ENCODE data around the gene CLINT1.

The CLINT1 gene

GRCh38 chr5:157748760-157749461 lies 110.0 kb downstream of the CLINT1 start:
- H4K20me1 ChIP-seq (ENCODE audit: insufficient read depth, low read length): no peaks in the 10 kb centered on the region
- no peaks in the 10 kb centered on the region for H3K9me3 ChIP-seq (ENCODE audit: insufficient read depth, low read length)
- no peak overlapping the region for H3K27ac ChIP-seq (ENCODE audit: low read length)
- H2AFZ ChIP-seq (ENCODE audit: low read depth, low read length): no peak overlapping the region
- TF ChIP-seq CTCF (IDR thresholded peaks at IDR 0.05; ENCODE audit: low read depth, low read length) (no peak), EZH2phosphoT487 (IDR thresholded peaks at IDR 0.05; ENCODE audit: low read depth) (no peak)
- no peaks in the 10 kb centered on the region for H3K36me3 ChIP-seq (replicated peaks; ENCODE audit: low read depth, low read length)
- H3K9ac ChIP-seq (ENCODE audit: low read length): no peak overlapping the region
- no peak overlapping the region for H3K4me3 ChIP-seq (ENCODE audit: low read length)
- no peaks in the 10 kb centered on the region for H3K27me3 ChIP-seq (ENCODE audit: low read depth, low read length)
- 0 out of 2 replicates have a peak, but pooled peaks cover 4% of the 10 kb centered on the region for H3K79me2 ChIP-seq (ENCODE audit: low read length)
- H3K4me2 ChIP-seq (ENCODE audit: low read length): no peak overlapping the region
- peaks cover 5% of the 10 kb centered on the region; the same call in 1 of the 2 replicates for H3K4me1 ChIP-seq (ENCODE audit: low read length)

- H2AFZ ChIP-seq (ENCODE audit: low read depth, low read length): no peak overlapping the region
- no peaks in the 10 kb centered on the region for H4K20me1 ChIP-seq (ENCODE audit: insufficient read depth, low read length)
- H3K4me2 ChIP-seq (ENCODE audit: low read length): no peak overlapping the region
- TF ChIP-seq EZH2phosphoT487 (IDR thresholded peaks at IDR 0.05; ENCODE audit: low read depth): no peak
- no peak for TF ChIP-seq CTCF (IDR thresholded peaks at IDR 0.05; ENCODE audit: low read depth, low read length)
- H3K9me3 ChIP-seq (ENCODE audit: insufficient read depth, low read length): no peaks in the 10 kb centered on the region
- 0 out of 2 replicates have a peak, but pooled peaks cover 4% of the 10 kb centered on the region for H3K79me2 ChIP-seq (ENCODE audit: low read length)
- H3K9ac ChIP-seq (ENCODE audit: low read length): no peak overlapping the region
- no peak overlapping the region for H3K4me3 ChIP-seq (ENCODE audit: low read length)
- no peak overlapping the region for H3K27ac ChIP-seq (ENCODE audit: low read length)
- no peaks in the 10 kb centered on the region for H3K27me3 ChIP-seq (ENCODE audit: low read depth, low read length)
- H3K36me3 ChIP-seq (replicated peaks; ENCODE audit: low read depth, low read length): no peaks in the 10 kb centered on the region
- peaks cover 8% of the 10 kb centered on the region; the same call in 1 of the 2 replicates for H3K4me1 ChIP-seq (ENCODE audit: low read length)
Observed at GRCh38 chr5:157747766-157748700, 110.9 kb downstream of the CLINT1 start.

GRCh38 chr5:157747173-157747740 lies 111.7 kb downstream of the CLINT1 start:
- no peak overlapping the region for H2AFZ ChIP-seq (ENCODE audit: low read depth, low read length)
- no peaks in the 10 kb centered on the region for H4K20me1 ChIP-seq (ENCODE audit: insufficient read depth, low read length)
- H3K27ac ChIP-seq (ENCODE audit: low read length): no peak overlapping the region
- H3K4me1 ChIP-seq (ENCODE audit: low read length): peaks cover 10% of the 10 kb centered on the region; the same call in 1 of the 2 replicates
- H3K4me2 ChIP-seq (ENCODE audit: low read length): no peak overlapping the region
- H3K9me3 ChIP-seq (ENCODE audit: insufficient read depth, low read length): no peaks in the 10 kb centered on the region
- no peak overlapping the region for H3K4me3 ChIP-seq (ENCODE audit: low read length)
- H3K79me2 ChIP-seq (ENCODE audit: low read length): 0 out of 2 replicates have a peak, but pooled peaks cover 4% of the 10 kb centered on the region
- TF ChIP-seq EZH2phosphoT487 (IDR thresholded peaks at IDR 0.05; ENCODE audit: low read depth) (no peak), CTCF (IDR thresholded peaks at IDR 0.05; ENCODE audit: low read depth, low read length) (no peak)
- no peaks in the 10 kb centered on the region for H3K27me3 ChIP-seq (ENCODE audit: low read depth, low read length)
- H3K36me3 ChIP-seq (replicated peaks; ENCODE audit: low read depth, low read length): no peaks in the 10 kb centered on the region
- H3K9ac ChIP-seq (ENCODE audit: low read length): no peak overlapping the region
